Activated B cell treated with CpG ODN at 0.5 μM for 24 hours (primary cell): ENCODE measurements around the gene CFAP20DC. TPM values are rescaled to one million over a fixed set of nuclear protein-coding genes. Genes with fewer than 3 reads are reported as not detected.

Source experiments
- ATAC-seq: fragments of 200-7000 bp; cut with Tn5 transposase; one replicate; pipeline ENCODE4 v1.10.0; 2021; ENCODE audit warnings: low read depth, mild to moderate bottlenecking, moderate library complexity
- CTCF ChIA-PET: fragments of 350-600 bp; sonication (Branson Sonifier 250); formaldehyde crosslinking; loops from one replicate; lab custom pipeline; 2021; ENCODE audit warnings: antibody characterized with exemption; lab: Charles Lee
- POLR2A ChIA-PET: fragments of 350-600 bp; sonication (Branson Sonifier 250); formaldehyde crosslinking; loops from one replicate; lab custom pipeline; 2021; ENCODE audit warnings: antibody characterized with exemption; lab: Charles Lee
- DNase-seq: peaks from one replicate; pipeline ENCODE4 v3.0.0; 2022
- H3K27ac Mint-ChIP-seq: one replicate; pipeline ENCODE4 v1.8.0; 2020; ENCODE audit warnings: mixed read lengths
- H3K27me3 Mint-ChIP-seq: one replicate; pipeline ENCODE4 v1.8.0; 2021; ENCODE audit warnings: mixed read lengths
- H3K36me3 Mint-ChIP-seq: one replicate; pipeline ENCODE4 v1.8.0; 2021; ENCODE audit warnings: low read depth, mixed read lengths
- H3K4me1 Mint-ChIP-seq: one replicate; pipeline ENCODE4 v1.8.0; 2021; ENCODE audit warnings: mixed read lengths
- H3K4me3 Mint-ChIP-seq: one replicate; pipeline ENCODE4 v1.8.0; 2020; ENCODE audit warnings: mild to moderate bottlenecking, mixed read lengths
- H3K9me3 Mint-ChIP-seq: one replicate; pipeline ENCODE4 v1.8.0; 2020; ENCODE audit warnings: mixed read lengths
- CTCF ChIP-seq: fragments of 200-600 bp; IDR thresholded peaks from one replicate; pipeline ENCODE4 v1.8.0; 2022; ENCODE audit warnings: antibody characterized with exemption, mild to moderate bottlenecking
- intact Hi-C: fragments of 100-400 bp; cut with micrococcal nuclease; formaldehyde crosslinking; loops from one replicate; pipeline ENCODE4 v1.15.1; 2024
- total RNA-seq: library from RNA; stranded (reverse); gene quantifications from 2 replicates; pipeline ENCODE4 v1.2.3, GENCODE V29; 2022

CFAP20DC gene
- total RNA-seq, 1 donor from 2014 or later = 1.6 TPM

DNA sequence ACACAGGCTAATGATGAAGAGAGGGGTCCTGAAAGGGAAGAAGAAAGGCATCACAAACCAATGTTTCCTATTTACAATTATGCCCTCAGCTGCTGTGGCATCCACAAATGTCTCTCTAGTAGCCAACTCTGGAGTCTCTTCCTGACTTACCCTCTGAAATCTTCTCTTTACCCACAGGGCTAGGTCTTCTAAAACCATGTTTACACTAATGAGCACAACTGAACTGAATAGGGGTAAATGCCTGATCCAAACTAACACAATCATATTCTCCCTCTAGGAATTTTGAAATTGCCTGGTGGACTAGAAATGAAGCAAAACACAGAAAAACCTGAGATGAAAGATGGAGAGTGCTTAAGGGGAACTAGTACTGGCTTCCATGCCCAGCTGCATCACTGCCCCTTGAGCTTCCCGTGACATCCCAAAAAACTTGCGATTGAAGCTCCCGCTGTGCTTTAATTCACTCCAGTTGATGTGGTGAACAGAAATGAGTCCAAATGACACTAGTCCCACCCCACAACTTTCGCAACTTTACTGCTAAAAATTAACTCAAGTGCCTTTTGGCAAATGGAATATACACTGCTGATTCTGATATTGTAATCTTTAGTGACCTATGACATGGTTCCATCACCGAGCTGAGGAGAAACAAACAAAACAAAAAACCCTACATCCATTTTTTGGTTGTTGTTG, 32.8 kb downstream of the CFAP20DC start:
- H3K9me3 Mint-ChIP-seq = peaks cover 3% of the 10 kb centered on the region
- ATAC-seq (no peak), DNase-seq (no peak)
- no peak overlapping the region for H3K27ac Mint-ChIP-seq
- H3K36me3 Mint-ChIP-seq = no peaks in the 10 kb centered on the region
- ChIA-PET POLR2A (no interaction called here), CTCF (interaction anchor here (0.8 kb wide), 1 partner anchor 36 kb away, joined by 3 read pairs; no protein-coding TSS in a partner anchor)
- intact Hi-C loops = no loop called here
- no peak overlapping the region for H3K4me3 Mint-ChIP-seq
- TF ChIP-seq CTCF = no peak
- no peaks in the 10 kb centered on the region for H3K4me1 Mint-ChIP-seq
- no peaks in the 10 kb centered on the region for H3K27me3 Mint-ChIP-seq

GRCh38 chr3:59013611-59014010, 36.2 kb downstream of the CFAP20DC start:
- Mint-ChIP-seq H3K4me1 (no peaks in the 10 kb centered on the region), H3K27me3 (no peaks in the 10 kb centered on the region), H3K27ac (no peak overlapping the region), H3K4me3 (no peak overlapping the region), H3K36me3 (no peaks in the 10 kb centered on the region), H3K9me3 (peaks cover 13% of the 10 kb centered on the region)
- TF ChIP-seq CTCF = no peak
- intact Hi-C loops = no loop called here
- CTCF ChIA-PET = no interaction called here
- no peak for DNase-seq
- ATAC-seq = no peak
- POLR2A ChIA-PET = no interaction called here

DNA sequence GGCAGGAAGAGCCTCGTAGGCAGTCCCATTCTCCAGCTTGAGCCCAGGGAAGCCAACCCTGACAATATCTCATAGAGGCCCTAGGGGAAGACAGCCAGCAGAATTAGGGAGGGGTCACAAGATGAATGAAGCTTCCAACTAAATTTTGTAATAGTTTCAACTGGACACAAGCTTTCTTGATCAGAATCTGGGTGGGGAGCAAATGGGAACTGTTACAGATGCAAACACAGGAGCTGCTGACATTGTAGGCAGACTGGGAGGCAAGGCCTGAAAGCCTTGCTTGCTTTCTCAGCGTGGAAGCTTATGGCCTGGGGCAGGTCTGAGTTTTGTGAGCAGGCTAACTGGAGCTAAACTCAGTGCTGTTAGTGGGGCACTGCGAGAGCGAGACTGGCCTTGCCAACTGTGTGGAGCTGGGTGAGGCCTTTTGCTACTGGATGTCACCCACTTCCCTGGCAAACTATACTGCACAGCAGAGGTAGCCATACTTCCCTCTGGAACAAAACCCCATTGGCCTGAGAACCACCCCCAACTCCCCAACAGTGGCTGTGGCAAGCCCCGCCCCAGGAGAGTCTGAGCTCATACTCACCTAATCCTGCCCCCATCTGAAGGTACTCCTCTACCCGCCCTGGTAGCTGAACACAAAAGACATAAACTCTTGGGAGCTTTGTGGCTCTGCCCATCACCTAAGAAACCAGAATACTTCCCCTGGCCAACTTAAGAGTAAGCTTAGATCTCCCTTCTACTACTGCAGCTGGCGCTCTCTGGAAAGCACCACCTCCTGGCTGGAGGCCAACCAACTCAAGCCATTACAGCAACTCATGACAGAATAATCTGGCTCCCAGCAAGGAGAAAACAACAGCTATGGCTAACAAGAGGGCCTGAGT, 42.9 kb downstream of the CFAP20DC start:
- H3K9me3 Mint-ChIP-seq = peaks cover 11% of the 10 kb centered on the region
- ChIA-PET CTCF (no interaction called here), POLR2A (no interaction called here)
- H3K4me3 Mint-ChIP-seq = no peak overlapping the region
- H3K36me3 Mint-ChIP-seq = no peaks in the 10 kb centered on the region
- DNase-seq = no peak
- H3K27me3 Mint-ChIP-seq = no peaks in the 10 kb centered on the region
- H3K4me1 Mint-ChIP-seq = no peaks in the 10 kb centered on the region
- intact Hi-C loops = no loop called here
- TF ChIP-seq CTCF = no peak
- ATAC-seq = no peak
- H3K27ac Mint-ChIP-seq = no peak overlapping the region

DNA sequence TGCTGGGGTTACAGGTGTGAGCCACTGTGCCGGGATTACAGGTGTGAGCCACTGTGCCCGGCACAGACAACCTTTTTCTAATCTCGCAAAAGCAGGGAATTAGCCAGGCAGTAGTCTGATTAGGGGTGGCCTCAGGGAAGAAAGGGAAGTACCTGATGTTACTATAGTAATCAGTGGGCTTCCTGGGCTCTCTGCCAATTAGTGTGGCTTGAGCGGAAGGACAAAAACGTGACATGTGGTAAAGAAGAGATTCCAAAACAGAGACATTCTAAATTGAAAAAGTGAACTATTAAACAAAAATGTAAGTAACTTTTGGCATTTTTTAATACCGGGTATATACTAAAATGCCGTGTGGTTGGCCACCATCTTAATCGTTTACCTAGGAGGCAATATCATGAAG, 48.1 kb downstream of the CFAP20DC start:
- no peaks in the 10 kb centered on the region for H3K9me3 Mint-ChIP-seq
- no peaks in the 10 kb centered on the region for H3K36me3 Mint-ChIP-seq
- TF ChIP-seq CTCF = no peak
- H3K27me3 Mint-ChIP-seq = no peaks in the 10 kb centered on the region
- no peak for ATAC-seq
- H3K4me3 Mint-ChIP-seq = no peak overlapping the region
- intact Hi-C loops = no loop called here
- H3K4me1 Mint-ChIP-seq = peaks cover 3% of the 10 kb centered on the region
- CTCF ChIA-PET = no interaction called here
- POLR2A ChIA-PET = no interaction called here
- no peak for DNase-seq
- H3K27ac Mint-ChIP-seq = no peak overlapping the region

DNA sequence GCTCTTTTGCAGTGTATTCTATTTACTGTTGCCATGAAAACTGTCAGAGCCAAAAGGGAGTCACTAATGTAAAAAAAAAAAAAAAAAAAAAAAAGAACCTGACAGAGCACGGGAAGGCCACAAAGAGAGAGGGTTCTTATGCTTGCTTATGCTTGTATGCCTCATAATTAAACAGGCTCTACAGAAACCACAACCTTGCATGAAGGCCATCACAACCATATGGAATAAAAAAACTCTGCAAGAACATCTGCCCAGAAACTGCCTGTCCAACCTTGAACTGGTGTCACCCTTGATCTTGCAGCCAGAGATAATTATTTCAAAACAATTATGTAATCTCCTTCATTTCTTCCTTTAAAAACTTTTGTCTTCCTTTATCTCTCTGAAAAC, 50.1 kb downstream of the CFAP20DC start:
- no peaks in the 10 kb centered on the region for H3K36me3 Mint-ChIP-seq
- no peak overlapping the region for H3K4me3 Mint-ChIP-seq
- ATAC-seq (no peak), DNase-seq (no peak)
- intact Hi-C loops = loop anchor here (10.0 kb wide), 1 partner anchor 215 kb away; no protein-coding TSS in a partner anchor
- POLR2A ChIA-PET = no interaction called here
- H3K27me3 Mint-ChIP-seq = no peaks in the 10 kb centered on the region
- CTCF ChIA-PET = no interaction called here
- H3K9me3 Mint-ChIP-seq = no peaks in the 10 kb centered on the region
- TF ChIP-seq CTCF = no peak
- no peak overlapping the region for H3K27ac Mint-ChIP-seq
- peaks cover 5% of the 10 kb centered on the region for H3K4me1 Mint-ChIP-seq
